Natural killer cell (primary cell): ENCODE results near the gene RGS12. TPM values are rescaled to one million over a fixed set of nuclear protein-coding genes. Genes with fewer than 3 reads are reported as not detected.

Experiments
- ATAC-seq, 3 donors: fragments of 150-1000 bp in 2 of 3; fragments of 200-7000 bp in 1 of 3; cut with Tn5 transposase; 1 replicate in 1 of 3; 2 replicates in 2 of 3; pipeline ENCODE4 v1.10.0; 2021; ENCODE audit warnings: mild to moderate bottlenecking in 2 of 3, moderate library complexity in 2 of 3
- DNase-seq, 2 donors: peaks; one replicate each; pipeline versions ENCODE4 v3.0.0 to v3.0.0-alpha.2; 2013 to 2021; ENCODE audit warnings: mixed read lengths in 1 of 2
- H3K27ac ChIP-seq: one replicate; pipeline ENCODE4 v1.5.1; 2013; ENCODE audit warnings: mild to moderate bottlenecking, low read length
- H3K27me3 ChIP-seq: one replicate; pipeline ENCODE4 v1.6.1; 2013; ENCODE audit warnings: low read length; ENCODE audit not compliant: control insufficient read depth, insufficient read depth
- H3K36me3 ChIP-seq: one replicate; pipeline ENCODE4 v1.6.1; 2013; ENCODE audit warnings: low read length; ENCODE audit not compliant: control insufficient read depth, insufficient read depth
- H3K4me1 ChIP-seq: one replicate; pipeline ENCODE4 v1.6.1; 2013; ENCODE audit warnings: low read length; ENCODE audit not compliant: control insufficient read depth, insufficient read depth
- H3K4me3 ChIP-seq: one replicate; pipeline ENCODE4 v1.5.1; 2013; ENCODE audit warnings: low read length
- H3K9me3 ChIP-seq: one replicate; pipeline ENCODE4 v1.6.1; 2013; ENCODE audit warnings: low read length; ENCODE audit not compliant: control insufficient read depth, insufficient read depth
- H3K27ac Mint-ChIP-seq, 2 donors: one replicate each; pipeline ENCODE4 v1.8.0; 2022; ENCODE audit warnings: mild to moderate bottlenecking in 2 of 2, mixed read lengths in 2 of 2, moderate library complexity in 1 of 2
- H3K27me3 Mint-ChIP-seq, 2 donors: one replicate each; pipeline ENCODE4 v1.8.0; 2022; ENCODE audit warnings: low read depth in 2 of 2, mixed read lengths in 2 of 2
- H3K36me3 Mint-ChIP-seq: one replicate; pipeline ENCODE4 v1.8.0; 2022; ENCODE audit warnings: mixed read lengths
- H3K4me1 Mint-ChIP-seq, 2 donors: one replicate each; pipeline ENCODE4 v1.8.0; 2022; ENCODE audit warnings: mixed read lengths in 2 of 2
- H3K4me3 Mint-ChIP-seq: one replicate; pipeline ENCODE4 v1.8.0; 2022; ENCODE audit warnings: mild to moderate bottlenecking, moderate library complexity, mixed read lengths
- H3K9me3 Mint-ChIP-seq, 2 donors: one replicate each; pipeline ENCODE4 v1.8.0; 2022; ENCODE audit warnings: mixed read lengths in 2 of 2
- WGBS: methylation state at CpG from one replicate; pipeline ENCODE4 v1.1.7; 2013; ENCODE audit warnings: missing lambda C conversion rate; ENCODE audit not compliant: insufficient coverage; 5-methylcytosine and 5-hydroxymethylcytosine counted together
- intact Hi-C: fragments of 100-400 bp; cut with micrococcal nuclease; formaldehyde crosslinking; loops from one replicate; pipeline ENCODE4 v1.14.2; 2022
- total RNA-seq, 4 donors: library from RNA; stranded (reverse); fragments of 120-200 nt in 1 of 4; gene quantifications; one replicate each; pipeline versions ENCODE4 v1.2.3 to v1.2.4, GENCODE V29; 2013 to 2022
- TF ChIP-seq, protein P1 (sequence below): fragments of 200-600 bp; IDR thresholded peaks from one replicate; pipeline ENCODE4 v1.8.0; 2022; ENCODE audit warnings: antibody characterized with exemption

Gene RGS12
- total RNA-seq, 3 donors from 2014 or later (not counting 1 experiment from before 2014, with no cell fraction given) = 10.5 to 12.3 (median 10.6) TPM

DNA sequence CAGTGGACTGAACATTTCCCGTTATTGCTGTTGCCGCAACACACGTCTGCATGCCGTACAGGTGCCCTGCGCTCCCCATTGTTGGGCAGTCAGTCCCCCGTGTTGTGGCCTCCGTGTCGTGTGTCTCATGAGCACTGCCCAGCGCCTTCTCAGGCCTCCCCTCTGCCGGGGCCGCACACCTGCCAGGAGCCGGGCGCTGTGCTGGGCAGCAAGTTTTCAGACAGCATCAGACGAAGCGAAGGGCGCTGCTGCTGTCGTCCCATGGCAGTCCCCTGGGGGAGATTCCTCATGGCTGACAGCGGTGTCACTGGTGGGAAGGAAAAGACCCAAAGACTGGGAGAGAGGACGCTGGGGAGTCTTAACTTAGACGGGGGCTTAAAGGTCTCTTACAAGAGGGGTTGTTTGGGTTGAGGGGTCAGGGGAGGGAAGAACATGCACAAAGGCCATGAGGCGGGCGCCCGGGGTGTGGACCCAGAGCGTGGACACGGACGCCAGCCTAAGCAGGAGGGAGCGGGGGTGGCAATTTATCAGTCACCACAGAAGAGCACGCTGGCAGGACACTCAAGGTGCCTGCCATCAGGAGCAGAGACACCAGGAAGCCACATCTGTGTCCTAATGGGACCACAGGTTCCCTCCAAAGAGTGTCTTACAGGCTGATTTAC is 47.3 kb downstream of the RGS12 start:
- Histone ChIP-seq H3K9me3 (no peaks in the 10 kb centered on the region), H3K36me3 (no peaks in the 10 kb centered on the region), H3K4me3 (no peak overlapping the region), H3K27me3 (no peaks in the 10 kb centered on the region), H3K27ac (no peak overlapping the region), H3K4me1 (peaks cover 8% of the 10 kb centered on the region)
- H3K27me3 Mint-ChIP-seq = no peaks in the 10 kb centered on the region
- peaks cover 10 to 13% of the 10 kb centered on the region in 2 donors for H3K4me1 Mint-ChIP-seq
- DNase-seq (no peak), ATAC-seq (no peak)
- H3K36me3 Mint-ChIP-seq = no peaks in the 10 kb centered on the region
- no peak overlapping the region for H3K4me3 Mint-ChIP-seq
- WGBS = 95% methylated on average over 28 of the region's 28 CpGs
- intact Hi-C loops = no loop called here
- H3K27ac Mint-ChIP-seq = peak overlapping the region in 1 of 2 donors; percentile 44
- TF ChIP-seq, protein P1, sequence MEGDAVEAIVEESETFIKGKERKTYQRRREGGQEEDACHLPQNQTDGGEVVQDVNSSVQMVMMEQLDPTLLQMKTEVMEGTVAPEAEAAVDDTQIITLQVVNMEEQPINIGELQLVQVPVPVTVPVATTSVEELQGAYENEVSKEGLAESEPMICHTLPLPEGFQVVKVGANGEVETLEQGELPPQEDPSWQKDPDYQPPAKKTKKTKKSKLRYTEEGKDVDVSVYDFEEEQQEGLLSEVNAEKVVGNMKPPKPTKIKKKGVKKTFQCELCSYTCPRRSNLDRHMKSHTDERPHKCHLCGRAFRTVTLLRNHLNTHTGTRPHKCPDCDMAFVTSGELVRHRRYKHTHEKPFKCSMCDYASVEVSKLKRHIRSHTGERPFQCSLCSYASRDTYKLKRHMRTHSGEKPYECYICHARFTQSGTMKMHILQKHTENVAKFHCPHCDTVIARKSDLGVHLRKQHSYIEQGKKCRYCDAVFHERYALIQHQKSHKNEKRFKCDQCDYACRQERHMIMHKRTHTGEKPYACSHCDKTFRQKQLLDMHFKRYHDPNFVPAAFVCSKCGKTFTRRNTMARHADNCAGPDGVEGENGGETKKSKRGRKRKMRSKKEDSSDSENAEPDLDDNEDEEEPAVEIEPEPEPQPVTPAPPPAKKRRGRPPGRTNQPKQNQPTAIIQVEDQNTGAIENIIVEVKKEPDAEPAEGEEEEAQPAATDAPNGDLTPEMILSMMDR = no peak
- H3K9me3 Mint-ChIP-seq = no peaks in the 10 kb centered on the region

- H3K36me3 Mint-ChIP-seq = no peaks in the 10 kb centered on the region
- H3K4me3 Mint-ChIP-seq = no peak overlapping the region
- Histone ChIP-seq H3K4me3 (no peak overlapping the region), H3K27me3 (no peaks in the 10 kb centered on the region), H3K27ac (no peak overlapping the region), H3K4me1 (peaks cover 8% of the 10 kb centered on the region), H3K36me3 (no peaks in the 10 kb centered on the region), H3K9me3 (no peaks in the 10 kb centered on the region)
- 93% methylated on average over 16 of the region's 16 CpGs for WGBS
- DNase-seq = no peak
- H3K4me1 Mint-ChIP-seq = peaks cover 11 to 13% of the 10 kb centered on the region in 2 donors
- no peaks in the 10 kb centered on the region for H3K27me3 Mint-ChIP-seq
- TF ChIP-seq, protein P1 = no peak
- H3K27ac Mint-ChIP-seq = peak overlapping the region in 1 of 2 donors; percentile 44
- ATAC-seq = no peak
- no peaks in the 10 kb centered on the region for H3K9me3 Mint-ChIP-seq
- intact Hi-C loops = no loop called here
Measured at GRCh38 chr4:3340700-3341083, 47.9 kb downstream of the RGS12 start.

GRCh38 chr4:3341760-3342159 is 48.9 kb downstream of the RGS12 start:
- Mint-ChIP-seq H3K4me1 (peaks cover 21 to 24% of the 10 kb centered on the region in 2 donors), H3K27me3 (peaks cover 0 to 2% of the 10 kb centered on the region in 2 donors), H3K9me3 (no peaks in the 10 kb centered on the region), H3K27ac (peak overlapping the region in 1 of 2 donors; percentile 58), H3K4me3 (no peak overlapping the region), H3K36me3 (no peaks in the 10 kb centered on the region)
- Histone ChIP-seq H3K36me3 (no peaks in the 10 kb centered on the region), H3K9me3 (no peaks in the 10 kb centered on the region), H3K27me3 (no peaks in the 10 kb centered on the region), H3K27ac (no peak overlapping the region), H3K4me3 (no peak overlapping the region), H3K4me1 (peaks cover 13% of the 10 kb centered on the region)
- intact Hi-C loops = no loop called here
- DNase-seq (no peak), ATAC-seq (no peak)
- TF ChIP-seq, protein P1 = no peak
- WGBS = 80% methylated on average over 7 of the region's 7 CpGs
